ENCODE measurements around the gene RPL6. TPM values are rescaled to one million over a fixed set of nuclear protein-coding genes. Genes with fewer than 3 reads are reported as not detected.
"Not testable (repeated sequence)": the region's sequence is repeated elsewhere in the genome, so short reads cannot be mapped to it uniquely, and the experiment has no call there.

The RPL6 gene
- polyA plus RNA-seq, 2 donors, result 2,146 to 2,199 TPM

GRCh38 chr12:112443916-112444315, 34.5 kb upstream of the RPL6 start:
- Histone ChIP-seq H3K27me3 (ENCODE audit: control insufficient read depth in 1 of 2, insufficient read depth in 2 of 2, low read length in 2 of 2) (no peaks in the 10 kb centered on the region), H3K4me1 (ENCODE audit: control insufficient read depth in 2 of 2, insufficient read depth in 2 of 2, low read length in 1 of 2) (no peaks in the 10 kb centered on the region), H3K4me3 (ENCODE audit: low read depth in 1 of 2, low read length in 2 of 2) (no peak overlapping the region), H3K27ac (ENCODE audit: low read depth in 2 of 2, low read length in 1 of 2) (no peak overlapping the region), H3K36me3 (ENCODE audit: control insufficient read depth in 2 of 2, insufficient read depth in 2 of 2, low read length in 1 of 2) (peaks cover 0 to 4% of the 10 kb centered on the region in 2 donors), H3K9me3 (ENCODE audit: control insufficient read depth in 2 of 2, insufficient read depth in 1 of 2, low read depth in 1 of 2, low read length in 1 of 2) (no peaks in the 10 kb centered on the region)
- 95 to 97% methylated on average over 4 of the region's 4 CpGs for WGBS, 2 donors

GRCh38 chr12:112440653-112441052, 31.2 kb upstream of the RPL6 start:
- not testable (repeated sequence) for H3K27ac ChIP-seq (ENCODE audit: low read depth in 2 of 2, low read length in 1 of 2)

GRCh38 chr12:112439769-112440168, 30.4 kb upstream of the RPL6 start:
- H3K4me1 ChIP-seq (ENCODE audit: control insufficient read depth in 2 of 2, insufficient read depth in 2 of 2, low read length in 1 of 2), result no peaks in the 10 kb centered on the region
- H3K4me3 ChIP-seq (ENCODE audit: low read depth in 1 of 2, low read length in 2 of 2), result no peak overlapping the region
- no peak overlapping the region for H3K27ac ChIP-seq (ENCODE audit: low read depth in 2 of 2, low read length in 1 of 2)
- no peaks in the 10 kb centered on the region for H3K27me3 ChIP-seq (ENCODE audit: control insufficient read depth in 1 of 2, insufficient read depth in 2 of 2, low read length in 2 of 2)
- H3K9me3 ChIP-seq (ENCODE audit: control insufficient read depth in 2 of 2, insufficient read depth in 1 of 2, low read depth in 1 of 2, low read length in 1 of 2), result no peaks in the 10 kb centered on the region
- no peaks in the 10 kb centered on the region for H3K36me3 ChIP-seq (ENCODE audit: control insufficient read depth in 2 of 2, insufficient read depth in 2 of 2, low read length in 1 of 2)

More at GRCh38 chr12:112440653-112441052, 31.2 kb upstream of the RPL6 start:
- not testable (repeated sequence) for H3K4me3 ChIP-seq (ENCODE audit: low read depth in 1 of 2, low read length in 2 of 2); H3K27me3 ChIP-seq (ENCODE audit: control insufficient read depth in 1 of 2, insufficient read depth in 2 of 2, low read length in 2 of 2); H3K4me1 ChIP-seq (ENCODE audit: control insufficient read depth in 2 of 2, insufficient read depth in 2 of 2, low read length in 1 of 2); H3K9me3 ChIP-seq (ENCODE audit: control insufficient read depth in 2 of 2, insufficient read depth in 1 of 2, low read depth in 1 of 2, low read length in 1 of 2); H3K36me3 ChIP-seq (ENCODE audit: control insufficient read depth in 2 of 2, insufficient read depth in 2 of 2, low read length in 1 of 2)
- 88 to 92% methylated on average over 9 of the region's 9 CpGs for WGBS, 2 donors

GRCh38 chr12:112438645-112439044, 29.2 kb upstream of the RPL6 start:
- not testable (repeated sequence) for H3K4me1 ChIP-seq (ENCODE audit: control insufficient read depth in 2 of 2, insufficient read depth in 2 of 2, low read length in 1 of 2); H3K9me3 ChIP-seq (ENCODE audit: control insufficient read depth in 2 of 2, insufficient read depth in 1 of 2, low read depth in 1 of 2, low read length in 1 of 2); H3K36me3 ChIP-seq (ENCODE audit: control insufficient read depth in 2 of 2, insufficient read depth in 2 of 2, low read length in 1 of 2); H3K27me3 ChIP-seq (ENCODE audit: control insufficient read depth in 1 of 2, insufficient read depth in 2 of 2, low read length in 2 of 2); H3K4me3 ChIP-seq (ENCODE audit: low read depth in 1 of 2, low read length in 2 of 2); H3K27ac ChIP-seq (ENCODE audit: low read depth in 2 of 2, low read length in 1 of 2)
- 96 to 97% methylated on average over 1 of the region's 1 CpG for WGBS, 2 donors

- WGBS, 2 donors, result 98% methylated on average over 2 of the region's 2 CpGs
- Histone ChIP-seq H3K27ac (ENCODE audit: low read depth in 2 of 2, low read length in 1 of 2) (no peak overlapping the region), H3K36me3 (ENCODE audit: control insufficient read depth in 2 of 2, insufficient read depth in 2 of 2, low read length in 1 of 2) (no peaks in the 10 kb centered on the region), H3K4me1 (ENCODE audit: control insufficient read depth in 2 of 2, insufficient read depth in 2 of 2, low read length in 1 of 2) (no peaks in the 10 kb centered on the region), H3K9me3 (ENCODE audit: control insufficient read depth in 2 of 2, insufficient read depth in 1 of 2, low read depth in 1 of 2, low read length in 1 of 2) (no peaks in the 10 kb centered on the region), H3K4me3 (ENCODE audit: low read depth in 1 of 2, low read length in 2 of 2) (no peak overlapping the region), H3K27me3 (ENCODE audit: control insufficient read depth in 1 of 2, insufficient read depth in 2 of 2, low read length in 2 of 2) (no peaks in the 10 kb centered on the region)
These were observed 24.1 kb upstream of the RPL6 start for GRCh38 chr12:112433551-112433950.

- Histone ChIP-seq H3K27me3 (ENCODE audit: control insufficient read depth in 1 of 2, insufficient read depth in 2 of 2, low read length in 2 of 2) (no peaks in the 10 kb centered on the region), H3K36me3 (ENCODE audit: control insufficient read depth in 2 of 2, insufficient read depth in 2 of 2, low read length in 1 of 2) (no peaks in the 10 kb centered on the region)
These were observed 22.6 kb upstream of the RPL6 start for GRCh38 chr12:112431965-112432364.

GRCh38 chr12:112430929-112431328, 21.5 kb upstream of the RPL6 start:
- H3K4me3 ChIP-seq (ENCODE audit: low read depth in 1 of 2, low read length in 2 of 2), result no peak overlapping the region
- no peaks in the 10 kb centered on the region for H3K27me3 ChIP-seq (ENCODE audit: control insufficient read depth in 1 of 2, insufficient read depth in 2 of 2, low read length in 2 of 2)
- no peaks in the 10 kb centered on the region for H3K9me3 ChIP-seq (ENCODE audit: control insufficient read depth in 2 of 2, insufficient read depth in 1 of 2, low read depth in 1 of 2, low read length in 1 of 2)
- no peaks in the 10 kb centered on the region for H3K4me1 ChIP-seq (ENCODE audit: control insufficient read depth in 2 of 2, insufficient read depth in 2 of 2, low read length in 1 of 2)
- no peaks in the 10 kb centered on the region for H3K36me3 ChIP-seq (ENCODE audit: control insufficient read depth in 2 of 2, insufficient read depth in 2 of 2, low read length in 1 of 2)
- H3K27ac ChIP-seq (ENCODE audit: low read depth in 2 of 2, low read length in 1 of 2), result no peak overlapping the region
- WGBS, 2 donors, result 77% methylated on average over 5 of the region's 5 CpGs

More at GRCh38 chr12:112431965-112432364, 22.6 kb upstream of the RPL6 start:
- no peak overlapping the region for H3K27ac ChIP-seq (ENCODE audit: low read depth in 2 of 2, low read length in 1 of 2)
- no peaks in the 10 kb centered on the region for H3K4me1 ChIP-seq (ENCODE audit: control insufficient read depth in 2 of 2, insufficient read depth in 2 of 2, low read length in 1 of 2)
- 85 to 87% methylated on average over 3 of the region's 3 CpGs for WGBS, 2 donors
- no peak overlapping the region for H3K4me3 ChIP-seq (ENCODE audit: low read depth in 1 of 2, low read length in 2 of 2)
- no peaks in the 10 kb centered on the region for H3K9me3 ChIP-seq (ENCODE audit: control insufficient read depth in 2 of 2, insufficient read depth in 1 of 2, low read depth in 1 of 2, low read length in 1 of 2)

GRCh38 chr12:112427760-112428159, 18.4 kb upstream of the RPL6 start:
- Histone ChIP-seq H3K36me3 (ENCODE audit: control insufficient read depth in 2 of 2, insufficient read depth in 2 of 2, low read length in 1 of 2) (no peaks in the 10 kb centered on the region), H3K9me3 (ENCODE audit: control insufficient read depth in 2 of 2, insufficient read depth in 1 of 2, low read depth in 1 of 2, low read length in 1 of 2) (no peaks in the 10 kb centered on the region), H3K27me3 (ENCODE audit: control insufficient read depth in 1 of 2, insufficient read depth in 2 of 2, low read length in 2 of 2) (no peaks in the 10 kb centered on the region), H3K4me3 (ENCODE audit: low read depth in 1 of 2, low read length in 2 of 2) (no peak overlapping the region), H3K4me1 (ENCODE audit: control insufficient read depth in 2 of 2, insufficient read depth in 2 of 2, low read length in 1 of 2) (no peaks in the 10 kb centered on the region), H3K27ac (ENCODE audit: low read depth in 2 of 2, low read length in 1 of 2) (no peak overlapping the region)
- 94 to 96% methylated on average over 2 of the region's 2 CpGs for WGBS, 2 donors

GRCh38 chr12:112425582-112426382, 16.4 kb upstream of the RPL6 start:
- Histone ChIP-seq H3K4me3 (ENCODE audit: low read depth in 1 of 2, low read length in 2 of 2) (no peak overlapping the region), H3K9me3 (ENCODE audit: control insufficient read depth in 2 of 2, insufficient read depth in 1 of 2, low read depth in 1 of 2, low read length in 1 of 2) (no peaks in the 10 kb centered on the region), H3K36me3 (ENCODE audit: control insufficient read depth in 2 of 2, insufficient read depth in 2 of 2, low read length in 1 of 2) (no peaks in the 10 kb centered on the region), H3K27me3 (ENCODE audit: control insufficient read depth in 1 of 2, insufficient read depth in 2 of 2, low read length in 2 of 2) (no peaks in the 10 kb centered on the region), H3K27ac (ENCODE audit: low read depth in 2 of 2, low read length in 1 of 2) (no peak overlapping the region), H3K4me1 (ENCODE audit: control insufficient read depth in 2 of 2, insufficient read depth in 2 of 2, low read length in 1 of 2) (no peaks in the 10 kb centered on the region)
- WGBS, 2 donors, result 96 to 97% methylated on average over 7 of the region's 7 CpGs

- no peaks in the 10 kb centered on the region for H3K9me3 ChIP-seq (ENCODE audit: control insufficient read depth in 2 of 2, insufficient read depth in 1 of 2, low read depth in 1 of 2, low read length in 1 of 2)
- no peaks in the 10 kb centered on the region for H3K36me3 ChIP-seq (ENCODE audit: control insufficient read depth in 2 of 2, insufficient read depth in 2 of 2, low read length in 1 of 2)
- H3K27me3 ChIP-seq (ENCODE audit: control insufficient read depth in 1 of 2, insufficient read depth in 2 of 2, low read length in 2 of 2), result no peaks in the 10 kb centered on the region
- no peaks in the 10 kb centered on the region for H3K4me1 ChIP-seq (ENCODE audit: control insufficient read depth in 2 of 2, insufficient read depth in 2 of 2, low read length in 1 of 2)
- H3K4me3 ChIP-seq (ENCODE audit: low read depth in 1 of 2, low read length in 2 of 2), result no peak overlapping the region
- 93 to 94% methylated on average over 3 of the region's 3 CpGs for WGBS, 2 donors
- H3K27ac ChIP-seq (ENCODE audit: low read depth in 2 of 2, low read length in 1 of 2), result no peak overlapping the region
These were observed 14.7 kb upstream of the RPL6 start for GRCh38 chr12:112424126-112424525.
